NOMO-1 (cell line): ENCODE measurements around the gene ROPN1.
A peak's percentile ranks its signal among the peaks of the same experiment; 100 is the strongest.
"Not testable (repeated sequence)": the region's sequence is repeated elsewhere in the genome, so short reads cannot be mapped to it uniquely, and the experiment has no call there.

Experiments used
- DNase-seq, 2 experiments: peaks; one replicate each; lab custom pipeline; 2025; ENCODE audit not compliant: unreplicated experiment in 2 of 2; lab: John Stamatoyannopoulos, UW

ROPN1 gene

GRCh38 chr3:123991730-123992588, at the start of gene ROPN1:
TSS of gene ROPN1 (minus strand) at chr3:123992124. CDS start at chr3:123980481, 11,643 bp downstream.
- DNase-seq, result not testable (repeated sequence)

- no peak for DNase-seq
These were observed 49.6 kb upstream of the ROPN1 start for GRCh38 chr3:124041553-124041952.

GRCh38 chr3:124037326-124037725, 45.4 kb upstream of the ROPN1 start:
- DNase-seq, result no peak

DNA sequence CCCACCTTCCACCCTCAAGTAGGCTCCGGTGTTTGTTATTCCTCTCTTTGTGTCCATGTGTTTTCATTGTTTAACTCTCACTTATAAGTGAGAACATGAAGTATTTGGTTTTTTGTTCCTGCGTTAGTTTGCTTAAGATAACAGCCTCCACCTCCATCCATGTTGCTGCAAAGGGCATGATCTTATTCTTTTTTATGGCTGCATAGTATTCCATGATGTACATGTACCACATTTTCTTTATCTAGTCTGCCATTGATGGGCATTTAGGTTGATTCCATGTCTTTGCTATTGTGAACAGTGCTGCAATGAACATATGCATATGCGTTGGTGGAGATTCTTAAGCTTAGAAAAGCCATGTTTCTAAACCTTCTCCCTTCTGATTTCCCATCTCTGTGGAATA, 44.3 kb upstream of the ROPN1 start:
- not testable (repeated sequence) for DNase-seq

- DNase-seq, result no peak
These were observed 43.7 kb upstream of the ROPN1 start for GRCh38 chr3:124035463-124036121.

GRCh38 chr3:124034844-124035152, 42.9 kb upstream of the ROPN1 start:
- no peak for DNase-seq

DNA sequence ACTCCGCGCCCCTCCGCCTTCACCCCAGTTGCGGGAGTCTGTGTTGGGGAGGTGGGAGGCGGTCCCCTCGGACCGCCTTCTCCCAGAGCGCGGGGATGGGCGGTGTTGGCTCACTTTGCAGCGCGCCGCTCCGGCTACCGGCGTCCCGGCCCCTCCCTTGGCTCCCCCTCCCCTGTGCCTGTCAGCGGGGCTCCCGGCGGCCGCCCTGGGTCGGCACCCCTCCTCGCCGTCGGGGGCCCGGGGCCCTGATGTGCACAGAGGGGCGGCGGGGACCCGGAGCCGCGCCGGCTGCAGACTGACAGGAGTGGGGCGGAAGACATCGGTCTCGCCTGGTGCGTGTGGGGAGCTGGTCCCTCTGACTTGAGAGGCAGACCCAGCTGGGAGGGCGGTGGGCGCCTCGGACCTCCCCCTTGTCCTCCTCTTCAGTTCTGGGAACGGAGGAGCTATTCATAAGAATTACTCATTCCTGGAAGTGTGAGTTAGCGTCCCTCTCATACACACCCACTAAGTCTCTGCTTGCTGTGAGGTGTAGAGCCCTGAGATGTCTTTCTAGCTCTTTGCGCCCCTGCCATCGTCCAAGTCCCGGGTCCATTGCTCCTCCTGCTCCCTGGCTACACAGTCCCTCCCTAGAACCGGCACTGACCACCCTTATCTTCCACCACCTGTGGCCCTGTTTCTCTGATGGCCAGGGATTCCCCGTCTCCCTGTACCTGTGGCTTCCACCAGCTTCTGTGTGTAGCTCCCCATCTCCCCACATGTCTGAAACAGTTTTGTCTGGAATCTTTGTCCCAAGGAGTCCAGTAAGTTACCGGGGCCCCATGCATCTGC, 42.3 kb upstream of the ROPN1 start:
- no peak for DNase-seq

GRCh38 chr3:124033360-124034015, 41.6 kb upstream of the ROPN1 start, which contains the start of gene KALRN:
TSS of gene KALRN (plus strand) at chr3:124033369.
- no peak for DNase-seq

DNA sequence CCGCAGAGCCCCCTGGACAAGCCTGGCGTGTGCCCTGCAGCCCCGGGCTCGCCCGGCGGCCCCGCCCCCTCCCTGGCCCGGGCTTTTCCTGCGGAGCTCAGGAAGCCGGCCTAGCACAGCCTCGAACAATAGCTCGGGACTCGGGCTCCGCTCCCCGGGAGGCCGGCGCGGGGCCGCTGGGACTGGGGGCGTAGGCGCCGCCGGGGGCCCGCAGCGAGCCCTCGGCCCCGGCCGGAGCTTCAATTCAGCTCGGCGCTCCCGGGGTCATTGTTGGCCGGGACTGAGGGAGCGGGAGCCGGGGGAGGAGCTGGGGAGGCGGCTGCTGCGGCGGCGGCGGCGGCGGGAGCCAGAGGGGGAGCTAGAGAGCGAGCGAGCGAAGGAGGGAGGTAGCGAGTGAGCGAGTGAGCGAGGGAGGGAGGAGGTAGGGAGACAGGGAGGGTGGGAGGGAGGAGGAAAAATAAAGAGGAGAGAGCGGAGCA, 41.0 kb upstream of the ROPN1 start:
- DNase-seq, result peak; percentile 47 to 48

DNA sequence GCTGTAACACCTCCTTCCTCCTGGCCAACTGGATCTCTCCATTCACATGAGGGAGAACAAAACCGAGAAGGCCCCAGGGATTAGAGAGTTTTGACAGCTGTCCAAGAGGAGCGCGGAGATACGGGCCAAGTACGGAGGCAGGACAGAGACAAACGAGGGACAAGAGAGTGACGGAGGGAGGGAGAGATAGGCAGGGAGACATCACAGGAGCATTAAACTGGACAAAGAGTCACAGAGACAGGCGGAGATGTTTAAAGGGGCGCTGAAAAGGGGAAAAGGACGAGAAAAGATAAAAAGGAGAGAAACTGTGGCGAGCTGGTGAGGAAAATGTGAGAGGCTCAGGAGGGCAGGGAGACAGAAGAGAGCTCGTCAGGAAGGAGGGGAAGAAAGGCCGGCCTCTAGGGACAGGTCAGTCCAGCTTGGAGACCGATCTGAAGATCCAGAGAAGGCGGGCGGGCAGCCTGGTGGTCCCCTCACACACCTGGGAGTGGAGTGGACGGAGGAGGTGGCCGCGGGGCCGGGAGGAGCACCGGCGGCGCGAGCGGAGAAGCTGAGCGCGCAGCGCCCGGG, 40.5 kb upstream of the ROPN1 start:
- DNase-seq, result no peak

GRCh38 chr3:124026516-124026915, 34.6 kb upstream of the ROPN1 start:
- DNase-seq, result no peak

DNA sequence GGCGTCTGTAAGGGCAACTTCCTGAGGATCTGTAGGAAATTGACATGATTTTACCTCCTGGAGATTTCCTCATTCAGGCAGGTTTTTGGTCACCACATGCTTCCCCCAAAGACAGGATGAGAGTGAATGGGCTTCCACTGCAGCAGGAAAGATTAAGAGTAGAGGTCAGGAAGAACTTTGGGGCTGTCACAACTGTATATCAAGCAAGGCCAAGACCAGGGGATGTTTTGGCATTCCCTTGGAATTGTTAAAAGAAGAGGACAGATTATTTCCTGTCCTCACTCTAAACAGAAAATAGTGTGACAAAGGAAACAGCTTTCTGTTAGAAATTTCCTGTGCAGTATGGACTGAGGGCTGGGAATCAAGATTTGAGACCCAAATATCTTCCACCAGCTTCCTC, 31.6 kb upstream of the ROPN1 start:
- not testable (repeated sequence) for DNase-seq

- DNase-seq, result no peak
These were observed 27.4 kb upstream of the ROPN1 start for GRCh38 chr3:124019291-124019690.

- not testable (repeated sequence) for DNase-seq
These were observed 25.6 kb upstream of the ROPN1 start for GRCh38 chr3:124017502-124017901.

- DNase-seq, result not testable (repeated sequence)
These were observed 24.6 kb upstream of the ROPN1 start for GRCh38 chr3:124016483-124016882.

GRCh38 chr3:124014366-124014942, 22.5 kb upstream of the ROPN1 start:
- DNase-seq, result no peak

DNA sequence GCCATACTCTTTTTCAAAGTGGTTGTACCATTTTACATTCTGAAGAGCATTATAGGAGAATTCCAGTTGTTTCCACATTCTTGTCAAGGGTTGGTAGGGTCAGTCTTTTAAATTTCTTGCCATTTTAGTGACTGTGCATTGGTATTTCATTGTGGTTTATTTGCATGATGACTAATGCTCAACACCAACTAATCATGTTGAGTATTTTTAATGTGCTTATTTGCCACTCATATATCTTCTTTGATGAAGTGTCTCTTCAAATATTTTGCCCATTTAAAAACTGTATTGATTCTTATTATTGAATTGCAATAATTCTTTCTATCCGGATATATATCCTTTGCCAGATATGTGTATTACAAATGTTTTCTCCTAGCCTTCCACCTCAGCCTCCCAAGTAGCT, 16.4 kb upstream of the ROPN1 start:
- not testable (repeated sequence) for DNase-seq

- peak; percentile 2 to 31 for DNase-seq
These were observed 15.3 kb upstream of the ROPN1 start for GRCh38 chr3:124007186-124007585.

DNA sequence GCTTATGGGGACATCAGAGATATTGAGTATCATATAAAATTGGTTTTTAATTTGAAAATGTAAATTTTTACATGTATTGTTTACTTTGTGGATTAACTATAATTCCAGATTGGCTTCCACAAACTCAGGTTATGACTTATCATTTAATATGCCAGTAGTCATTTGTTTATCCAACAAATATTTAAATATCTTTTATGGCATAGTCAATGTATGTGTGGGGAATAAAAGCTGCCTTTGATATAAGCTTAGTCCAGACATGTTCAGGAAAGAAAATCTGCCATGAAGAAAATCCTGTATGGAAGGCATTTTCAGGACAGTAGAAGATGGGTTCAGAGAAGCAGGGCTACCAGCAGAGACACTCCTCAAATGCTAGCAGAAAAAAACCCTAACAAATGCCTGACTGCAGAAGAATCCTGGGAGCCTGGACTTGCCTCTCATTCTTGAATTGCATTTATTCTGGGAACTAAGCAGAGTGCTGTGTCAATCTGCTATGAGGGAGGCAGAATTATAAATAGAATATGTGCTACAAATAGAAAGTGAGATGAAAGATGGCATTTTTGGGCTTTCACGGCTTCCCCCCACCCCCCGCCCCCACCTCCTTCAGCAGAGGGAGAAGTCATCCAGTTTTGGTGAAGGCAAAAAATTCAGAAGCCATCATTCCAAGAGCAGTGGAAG, 10.6 kb upstream of the ROPN1 start:
- DNase-seq, result not testable (repeated sequence)
